ENCODE results near the gene TPPP.

Gene TPPP

DNA sequence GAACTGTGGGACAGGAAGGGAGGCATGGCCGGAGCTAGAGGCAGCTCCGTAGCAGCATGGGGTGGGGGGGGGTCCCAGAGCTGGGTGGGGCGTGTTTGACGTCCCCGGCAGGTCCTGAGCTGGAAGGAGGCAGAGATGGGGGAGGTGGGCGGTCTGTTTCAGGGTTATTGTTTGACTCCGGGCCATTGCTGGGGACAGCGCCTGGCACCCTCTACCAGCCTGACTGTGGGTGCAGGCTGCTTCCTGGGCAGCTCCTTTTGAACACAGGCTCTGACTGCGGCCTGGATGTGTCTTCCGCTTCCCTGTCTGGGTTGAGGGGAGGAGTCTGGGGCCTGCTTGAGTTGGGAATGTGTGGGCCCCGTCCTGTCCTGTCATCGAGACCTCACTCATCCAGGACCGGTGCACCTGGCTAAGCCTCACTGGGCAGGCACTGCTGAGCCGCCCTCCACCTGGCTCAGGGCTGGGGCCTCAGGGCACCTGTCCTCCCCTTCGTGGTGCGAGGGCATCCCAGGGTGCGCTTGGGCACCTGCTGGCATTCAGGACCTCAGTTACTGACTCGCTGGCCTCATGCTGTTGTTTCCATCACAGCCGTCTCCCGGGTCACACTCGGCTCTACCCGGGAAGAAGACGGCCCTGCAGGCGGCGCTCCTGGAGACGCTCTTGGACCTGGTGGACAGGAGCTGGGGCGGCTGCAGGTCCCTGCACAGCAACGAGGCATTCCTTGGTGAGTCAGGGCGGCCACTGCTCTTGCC is 54.5 kb downstream of the TPPP start:
- TF ChIP-seq ZNF138 (tag by site-specific recombination; IDR thresholded peaks at IDR 0.05; ENCODE audit: borderline replicate concordance) (no peak), ZNF239 (tag by site-specific recombination; IDR thresholded peaks at IDR 0.05) (no peak), ZNF426 (tag by site-specific recombination; IDR thresholded peaks at IDR 0.05) (no peak), ZNF837 (tag by site-specific recombination; IDR thresholded peaks at IDR 0.05) (no peak), HOXA7 (CRISPR knock-in tag; IDR thresholded peaks at IDR 0.05; ENCODE audit: borderline replicate concordance) (no peak), ZNF221 (tag by site-specific recombination; IDR thresholded peaks at IDR 0.05; ENCODE audit: borderline replicate concordance) (no peak), MZF1 (tag by site-specific recombination; IDR thresholded peaks at IDR 0.05; ENCODE audit: borderline replicate concordance) (no peak), ZNF174 (tag by site-specific recombination; IDR thresholded peaks at IDR 0.05) (no peak), ZNF623 (tag by site-specific recombination; IDR thresholded peaks at IDR 0.05) (no peak), ZEB2 (tag by site-specific recombination; IDR thresholded peaks at IDR 0.05) (no peak), SCRT1 (tag by site-specific recombination; IDR thresholded peaks at IDR 0.05; ENCODE audit: borderline replicate concordance) (no peak)
- TF ChIP-seq, protein P1, sequence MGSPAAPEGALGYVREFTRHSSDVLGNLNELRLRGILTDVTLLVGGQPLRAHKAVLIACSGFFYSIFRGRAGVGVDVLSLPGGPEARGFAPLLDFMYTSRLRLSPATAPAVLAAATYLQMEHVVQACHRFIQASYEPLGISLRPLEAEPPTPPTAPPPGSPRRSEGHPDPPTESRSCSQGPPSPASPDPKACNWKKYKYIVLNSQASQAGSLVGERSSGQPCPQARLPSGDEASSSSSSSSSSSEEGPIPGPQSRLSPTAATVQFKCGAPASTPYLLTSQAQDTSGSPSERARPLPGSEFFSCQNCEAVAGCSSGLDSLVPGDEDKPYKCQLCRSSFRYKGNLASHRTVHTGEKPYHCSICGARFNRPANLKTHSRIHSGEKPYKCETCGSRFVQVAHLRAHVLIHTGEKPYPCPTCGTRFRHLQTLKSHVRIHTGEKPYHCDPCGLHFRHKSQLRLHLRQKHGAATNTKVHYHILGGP (tag by site-specific recombination; IDR thresholded peaks at IDR 0.05) = no peak
- TF ChIP-seq, protein P2, sequence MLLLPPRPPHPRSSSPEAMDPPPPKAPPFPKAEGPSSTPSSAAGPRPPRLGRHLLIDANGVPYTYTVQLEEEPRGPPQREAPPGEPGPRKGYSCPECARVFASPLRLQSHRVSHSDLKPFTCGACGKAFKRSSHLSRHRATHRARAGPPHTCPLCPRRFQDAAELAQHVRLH (tag by site-specific recombination; IDR thresholded peaks at IDR 0.05) = no peak
- TF ChIP-seq, protein P3, sequence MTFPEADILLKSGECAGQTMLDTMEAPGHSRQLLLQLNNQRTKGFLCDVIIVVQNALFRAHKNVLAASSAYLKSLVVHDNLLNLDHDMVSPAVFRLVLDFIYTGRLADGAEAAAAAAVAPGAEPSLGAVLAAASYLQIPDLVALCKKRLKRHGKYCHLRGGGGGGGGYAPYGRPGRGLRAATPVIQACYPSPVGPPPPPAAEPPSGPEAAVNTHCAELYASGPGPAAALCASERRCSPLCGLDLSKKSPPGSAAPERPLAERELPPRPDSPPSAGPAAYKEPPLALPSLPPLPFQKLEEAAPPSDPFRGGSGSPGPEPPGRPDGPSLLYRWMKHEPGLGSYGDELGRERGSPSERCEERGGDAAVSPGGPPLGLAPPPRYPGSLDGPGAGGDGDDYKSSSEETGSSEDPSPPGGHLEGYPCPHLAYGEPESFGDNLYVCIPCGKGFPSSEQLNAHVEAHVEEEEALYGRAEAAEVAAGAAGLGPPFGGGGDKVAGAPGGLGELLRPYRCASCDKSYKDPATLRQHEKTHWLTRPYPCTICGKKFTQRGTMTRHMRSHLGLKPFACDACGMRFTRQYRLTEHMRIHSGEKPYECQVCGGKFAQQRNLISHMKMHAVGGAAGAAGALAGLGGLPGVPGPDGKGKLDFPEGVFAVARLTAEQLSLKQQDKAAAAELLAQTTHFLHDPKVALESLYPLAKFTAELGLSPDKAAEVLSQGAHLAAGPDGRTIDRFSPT (tag by site-specific recombination; IDR thresholded peaks at IDR 0.05) = no peak
- TF ChIP-seq, protein P4, sequence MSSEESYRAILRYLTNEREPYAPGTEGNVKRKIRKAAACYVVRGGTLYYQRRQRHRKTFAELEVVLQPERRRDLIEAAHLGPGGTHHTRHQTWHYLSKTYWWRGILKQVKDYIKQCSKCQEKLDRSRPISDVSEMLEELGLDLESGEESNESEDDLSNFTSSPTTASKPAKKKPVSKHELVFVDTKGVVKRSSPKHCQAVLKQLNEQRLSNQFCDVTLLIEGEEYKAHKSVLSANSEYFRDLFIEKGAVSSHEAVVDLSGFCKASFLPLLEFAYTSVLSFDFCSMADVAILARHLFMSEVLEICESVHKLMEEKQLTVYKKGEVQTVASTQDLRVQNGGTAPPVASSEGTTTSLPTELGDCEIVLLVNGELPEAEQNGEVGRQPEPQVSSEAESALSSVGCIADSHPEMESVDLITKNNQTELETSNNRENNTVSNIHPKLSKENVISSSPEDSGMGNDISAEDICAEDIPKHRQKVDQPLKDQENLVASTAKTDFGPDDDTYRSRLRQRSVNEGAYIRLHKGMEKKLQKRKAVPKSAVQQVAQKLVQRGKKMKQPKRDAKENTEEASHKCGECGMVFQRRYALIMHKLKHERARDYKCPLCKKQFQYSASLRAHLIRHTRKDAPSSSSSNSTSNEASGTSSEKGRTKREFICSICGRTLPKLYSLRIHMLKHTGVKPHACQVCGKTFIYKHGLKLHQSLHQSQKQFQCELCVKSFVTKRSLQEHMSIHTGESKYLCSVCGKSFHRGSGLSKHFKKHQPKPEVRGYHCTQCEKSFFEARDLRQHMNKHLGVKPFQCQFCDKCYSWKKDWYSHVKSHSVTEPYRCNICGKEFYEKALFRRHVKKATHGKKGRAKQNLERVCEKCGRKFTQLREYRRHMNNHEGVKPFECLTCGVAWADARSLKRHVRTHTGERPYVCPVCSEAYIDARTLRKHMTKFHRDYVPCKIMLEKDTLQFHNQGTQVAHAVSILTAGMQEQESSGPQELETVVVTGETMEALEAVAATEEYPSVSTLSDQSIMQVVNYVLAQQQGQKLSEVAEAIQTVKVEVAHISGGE (tag by site-specific recombination; conservative IDR thresholded peaks at IDR 0.05; ENCODE audit: low read depth) = no peak
- TF ChIP-seq, protein P5, sequence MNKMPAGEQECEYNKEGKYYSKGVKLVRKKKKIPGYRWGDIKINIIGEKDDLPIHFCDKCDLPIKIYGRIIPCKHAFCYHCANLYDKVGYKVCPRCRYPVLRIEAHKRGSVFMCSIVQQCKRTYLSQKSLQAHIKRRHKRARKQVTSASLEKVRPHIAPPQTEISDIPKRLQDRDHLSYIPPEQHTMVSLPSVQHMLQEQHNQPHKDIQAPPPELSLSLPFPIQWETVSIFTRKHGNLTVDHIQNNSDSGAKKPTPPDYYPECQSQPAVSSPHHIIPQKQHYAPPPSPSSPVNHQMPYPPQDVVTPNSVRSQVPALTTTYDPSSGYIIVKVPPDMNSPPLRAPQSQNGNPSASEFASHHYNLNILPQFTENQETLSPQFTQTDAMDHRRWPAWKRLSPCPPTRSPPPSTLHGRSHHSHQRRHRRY (tag by site-specific recombination; IDR thresholded peaks at IDR 0.05) = no peak
- Histone ChIP-seq H3K4me3 (ENCODE audit: low read depth, low read length) (no peak overlapping the region), H3K27ac (ENCODE audit: extremely low read depth, low read depth, low read length) (no peak overlapping the region), H3K9me3 (ENCODE audit: control insufficient read depth, insufficient read depth, low read depth, low read length) (no peaks in the 10 kb centered on the region), H3K4me1 (ENCODE audit: control insufficient read depth, insufficient read depth, low read length) (no peaks in the 10 kb centered on the region), H3K36me3 (ENCODE audit: control insufficient read depth in 2 of 2, insufficient read depth in 1 of 2, low read length in 2 of 2) (peaks cover 26 to 96% of the 10 kb centered on the region in 2 experiments)
- ChIA-PET POLR2A (no interaction called here), CTCF (no interaction called here)

Measured in HEK293 (cell line).